K562 (cell line): Measurements from ENCODE around the gene GARNL3. TPM values are rescaled to one million over a fixed set of nuclear protein-coding genes. Genes with fewer than 3 reads are reported as not detected.

Experiments
- ATAC-seq: fragments of 200-7000 bp; cut with Tn5 transposase; 3 replicates; pipeline ENCODE4 v1.9.1; 2020; ENCODE audit warnings: moderate library complexity
- BruUV-seq: library from RNA; stranded (reverse); fragments of 400-500 nt; replicated peaks from 2 replicates; lab custom pipeline; 2021; lab: Mats Ljungman, UMichigan
- CTCF ChIA-PET: fragments of 300-600 bp; formaldehyde crosslinking; extraction: SDS; loops from one replicate; lab custom pipeline; 2021; ENCODE audit warnings: low intra/inter-chr PET ratio; lab: Yijun Ruan, JAX
- POLR2A ChIA-PET: fragments of 300-600, 350-650 bp; sonication (Branson Sonifier 250); formaldehyde crosslinking; extraction: SDS; loops from one replicate; lab custom pipeline; 2021; ENCODE audit warnings: antibody characterized with exemption, inconsistent platforms; lab: Yijun Ruan, JAX
- DNase-seq, 4 experiments: peaks; one replicate each; pipeline versions ENCODE4 v3.0.0 to v3.0.0-alpha.2; 2011 to 2018; ENCODE audit warnings: low spot score in 3 of 4, mixed read lengths in 3 of 4; ENCODE audit errors: extremely low read depth in 1 of 4
- FAIRE-seq: peaks from 2 replicates; lab custom pipeline; 2011; peaks lifted over from hg19 to GRCh38; lab: Jason Lieb, UNC
- H2AFZ ChIP-seq: 2 replicates; pipeline ENCODE4 v1.6.0; 2011; ENCODE audit warnings: low read depth, low read length, control low read depth, inconsistent platforms
- H3K27ac ChIP-seq: fragments of 200-600 bp; 3 replicates; pipeline ENCODE4 v1.8.0; 2011; ENCODE audit warnings: low read depth, mild to moderate bottlenecking, control low read depth, inconsistent platforms, low read length, moderate library complexity, mixed read lengths; ENCODE audit errors: extremely low read depth
- H3K27me3 ChIP-seq, 2 experiments: fragments of 300-600 bp in 1 of 2; 2 replicates in 1 of 2; 3 replicates in 1 of 2; pipeline versions ENCODE4 v1.6.0 to v1.8.0; 2011; ENCODE audit warnings: inconsistent platforms in 2 of 2, low read length in 2 of 2, mild to moderate bottlenecking in 1 of 2, mixed read lengths in 1 of 2, moderate library complexity in 1 of 2; ENCODE audit not compliant: control insufficient read depth in 2 of 2, insufficient read depth in 2 of 2
- H3K36me3 ChIP-seq: fragments of 300-600 bp; 3 replicates; pipeline ENCODE4 v1.8.0; 2011; ENCODE audit warnings: mild to moderate bottlenecking, low read length, inconsistent platforms; ENCODE audit not compliant: control insufficient read depth, insufficient read depth
- H3K4me1 ChIP-seq, 2 experiments: fragments of 200-600 bp in 1 of 2; replicated peaks in 1 of 2; 2 replicates in 1 of 2; 3 replicates in 1 of 2; pipeline versions ENCODE4 v1.5.1 to v1.8.0; 2011; ENCODE audit warnings: inconsistent platforms in 2 of 2, low read length in 2 of 2, mild to moderate bottlenecking in 1 of 2, mixed read lengths in 1 of 2, moderate library complexity in 1 of 2; ENCODE audit not compliant: control insufficient read depth in 2 of 2, insufficient read depth in 2 of 2
- H3K4me2 ChIP-seq: 2 replicates; pipeline ENCODE4 v1.6.1; 2011; ENCODE audit warnings: low read length, control low read depth, inconsistent platforms, mixed read lengths; ENCODE audit not compliant: insufficient read depth
- H3K4me3 ChIP-seq: fragments of 200-600 bp; sonication (generic), shearing (Covaris generic); 2 replicates; pipeline ENCODE4 v1.5.1; 2016; ENCODE audit warnings: control low read depth, inconsistent platforms
- H3K79me2 ChIP-seq: fragments of 200-600 bp; 3 replicates; pipeline ENCODE4 v1.8.0; 2011; ENCODE audit warnings: low read length, inconsistent platforms; ENCODE audit not compliant: control insufficient read depth, insufficient read depth
- H3K9ac ChIP-seq, 2 experiments: 2 replicates each; pipeline versions ENCODE4 v1.6.0 to v1.6.1; 2011; ENCODE audit warnings: low read depth in 2 of 2, low read length in 2 of 2, control low read depth in 1 of 2, inconsistent platforms in 1 of 2, mild to moderate bottlenecking in 1 of 2, mixed read lengths in 1 of 2; ENCODE audit not compliant: insufficient read depth in 1 of 2
- H3K9me1 ChIP-seq: one replicate; pipeline ENCODE4 v1.6.0; 2011; ENCODE audit warnings: inconsistent platforms, mild to moderate bottlenecking, low read length, moderate library complexity; ENCODE audit not compliant: control insufficient read depth, insufficient read depth
- H3K9me3 ChIP-seq: replicated peaks from 2 replicates; pipeline ENCODE4 v1.5.1; 2011; ENCODE audit warnings: low read depth, low read length, inconsistent platforms; ENCODE audit not compliant: control insufficient read depth, insufficient read depth
- H4K20me1 ChIP-seq: replicated peaks from 2 replicates; pipeline ENCODE4 v1.6.1; 2011; ENCODE audit warnings: low read length, inconsistent platforms, mixed read lengths; ENCODE audit not compliant: control insufficient read depth, insufficient read depth
- ASH1L ChIP-seq: fragments of 450-650 bp; IDR thresholded peaks from 2 replicates; pipeline ENCODE4 v1.6.1; 2018; ENCODE audit warnings: borderline replicate concordance, mild to moderate bottlenecking, low read depth; ENCODE audit not compliant: partially characterized antibody
- BRD9 ChIP-seq: fragments of 450-650 bp; IDR thresholded peaks from 2 replicates; pipeline ENCODE4 v1.6.1; 2018; ENCODE audit warnings: low read depth; ENCODE audit not compliant: partially characterized antibody
- CBFA2T3 ChIP-seq: fragments of 450-650 bp; IDR thresholded peaks from 2 replicates; pipeline ENCODE4 v1.6.1; 2017
- CBFB ChIP-seq: sonication (generic); formaldehyde crosslinking; IDR thresholded peaks from 2 replicates; pipeline ENCODE4 v1.4.0; 2020; ENCODE audit warnings: mild to moderate bottlenecking, missing genetic modification reagents
- EP400 ChIP-seq: fragments of 450-650 bp; IDR thresholded peaks from 2 replicates; pipeline ENCODE4 v1.6.1; 2017; ENCODE audit warnings: antibody characterized with exemption, mild to moderate bottlenecking, moderate library complexity
- EWSR1 ChIP-seq: fragments of 450-650 bp; IDR thresholded peaks from 2 replicates; pipeline ENCODE4 v1.6.1; 2018; ENCODE audit warnings: borderline replicate concordance, mild to moderate bottlenecking, low read depth, moderate library complexity; ENCODE audit not compliant: partially characterized antibody
- HDAC6 ChIP-seq: IDR thresholded peaks from 2 replicates; pipeline ENCODE4 v1.6.1; 2012; ENCODE audit warnings: low read depth, mild to moderate bottlenecking, control low read depth, inconsistent platforms, low read length, moderate library complexity
- IFI16 ChIP-seq: fragments of 250-450 bp; sonication (Bioruptor Pico); IDR thresholded peaks from 2 replicates; pipeline ENCODE4 v2.1.2; 2022; ENCODE audit warnings: mild to moderate bottlenecking, inconsistent platforms
- LARP7 ChIP-seq: fragments of 450-650 bp; IDR thresholded peaks from 2 replicates; pipeline ENCODE4 v1.6.1; 2016
- LEF1 ChIP-seq: fragments of 450-650 bp; IDR thresholded peaks from 2 replicates; pipeline ENCODE4 v1.6.1; 2016; ENCODE audit warnings: mild to moderate bottlenecking
- RAD51 ChIP-seq: fragments of 450-650 bp; IDR thresholded peaks from 2 replicates; pipeline ENCODE4 v1.7.1; 2016; ENCODE audit warnings: low read depth, mild to moderate bottlenecking, borderline replicate concordance
- SAP30 ChIP-seq: fragments of 200-600 bp; sonication (generic); IDR thresholded peaks from 2 replicates; pipeline ENCODE4 v1.6.1; 2012; ENCODE audit warnings: borderline replicate concordance, low read depth, mild to moderate bottlenecking, moderate library complexity, low read length, control low read depth, inconsistent platforms; ENCODE audit not compliant: insufficient read depth, poor library complexity, severe bottlenecking
- YY1 ChIP-seq, 3 experiments: IDR thresholded peaks; 2 replicates each; pipeline ENCODE4 v1.6.1; 2011; ENCODE audit warnings: low read length in 2 of 3, mild to moderate bottlenecking in 2 of 3, moderate library complexity in 2 of 3, borderline replicate concordance in 1 of 3, control low read depth in 1 of 3, low read depth in 1 of 3; ENCODE audit not compliant: insufficient read depth in 3 of 3, insufficient replicate concordance in 2 of 3, control insufficient read depth in 1 of 3, insufficient read length in 1 of 3; ENCODE audit errors: extremely low read depth in 1 of 3
- ZNF395 ChIP-seq: fragments of 200-800 bp; sonication (Bioruptor generic); IDR thresholded peaks from 2 replicates; pipeline ENCODE4 v1.6.1; 2017; ENCODE audit warnings: missing genetic modification characterization, missing compliant biosample characterization
- WGBS: fragments of 100-300 bp; shearing (Covaris generic); methylation state at CpG from one replicate; pipeline ENCODE4 v1.1.6; 2016; ENCODE audit warnings: low coverage, mixed read lengths; ENCODE audit not compliant: insufficient coverage; ENCODE audit errors: missing lambda C conversion rate; 5-methylcytosine and 5-hydroxymethylcytosine counted together
- in situ Hi-C: fragments of 300-500 bp; cut with MboI; formaldehyde crosslinking; loops from 4 replicates; pipeline ENCODE4 v1.15.0; 2018; ENCODE audit warnings: inconsistent platforms, mixed read lengths
- intact Hi-C: fragments of 100-400 bp; cut with micrococcal nuclease; formaldehyde crosslinking; loops from 2 replicates; pipeline ENCODE4 v1.14.2; 2022
- polyA plus RNA-seq, 8 experiments: library from polyadenylated mRNA; depleted of rRNA in 4 of 8; stranded (reverse) in 5 of 8; unstranded in 3 of 8; fragments of >200 nt; fragmentation: Nextera tagmentation in 2 of 8; fragmentation: Illumina TruSeq in 1 of 8; extraction: Ambion mirVana in 2 of 8; extraction: Trizol in 1 of 8; gene quantifications; 2 replicates each; pipeline versions ENCODE4 v1.2.1 to v1.2.3, GENCODE V29; 2011 to 2014; ENCODE audit warnings: inconsistent platforms in 1 of 8, missing spikeins in 1 of 8
- total RNA-seq, 7 experiments: library from RNA; depleted of rRNA in 6 of 7; stranded (reverse); fragments of >200 nt in 6 of 7; fragmentation: Illumina TruSeq in 2 of 7; extraction: Trizol in 2 of 7; gene quantifications; 2 replicates each; pipeline versions ENCODE4 v1.2.1 to v1.2.3, GENCODE V29; 2011 to 2021; ENCODE audit warnings: low replicate concordance in 1 of 7

The GARNL3 gene
- total and polyA plus RNA-seq, 9 of the 15 experiments (the other 6 are each of a cell fraction or from before 2014, with no cell fraction given), result 0.35 to 2.7 (median 1.6) TPM

- Histone ChIP-seq H3K9me1 (no peaks in the 10 kb centered on the region), H3K79me2 (no peaks in the 10 kb centered on the region), H3K4me2 (no peak overlapping the region), H3K4me1 (peaks cover 0 to 6% of the 10 kb centered on the region in 2 experiments; a peak in 2 of 5 replicates), H4K20me1 (no peaks in the 10 kb centered on the region), H3K27ac (no peak overlapping the region), H2AFZ (no peak overlapping the region), H3K4me3 (no peak overlapping the region), H3K9ac (no peak overlapping the region), H3K27me3 (peaks cover under 1 to 4% of the 10 kb centered on the region in 2 experiments; a peak in 4 of 5 replicates), H3K36me3 (no peaks in the 10 kb centered on the region), H3K9me3 (0 out of 2 replicates have a peak, but pooled peaks cover under 1% of the 10 kb centered on the region)
- DNase-seq, result no peak
- in situ Hi-C loops, result no loop called here
- intact Hi-C loops, result no loop called here
- WGBS, result 20% methylated on average over 2 of the region's 2 CpGs
- POLR2A ChIA-PET, result interaction anchor here (0.7 kb wide), 1 partner anchor 10 kb away, joined by 4 read pairs; no protein-coding TSS in a partner anchor
- TF ChIP-seq IFI16, result no peak
- TF ChIP-seq EWSR1, result no peak
- TF ChIP-seq CBFB (CRISPR knock-in tag), result no peak
- no peak for TF ChIP-seq HDAC6
- no peak for TF ChIP-seq ZNF395 (CRISPR knock-in tag)
- no peak for TF ChIP-seq YY1 (IDR thresholded peaks at IDR 0.05; ENCODE audit: borderline replicate concordance in 1 of 3, control insufficient read depth in 1 of 3, extremely low read depth in 1 of 3, insufficient read depth in 3 of 3, insufficient read length in 1 of 3, insufficient replicate concordance in 2 of 3, low read depth in 1 of 3, low read length in 2 of 3)
- TF ChIP-seq SAP30, result no peak
- no peak for TF ChIP-seq BRD9
- TF ChIP-seq CBFA2T3, result no peak
- no peak for TF ChIP-seq RAD51
- TF ChIP-seq LARP7, result no peak
- no peak for TF ChIP-seq ASH1L
- no peak for TF ChIP-seq EP400
- TF ChIP-seq LEF1, result no peak
- no peak for FAIRE-seq
- no peak for ATAC-seq
- no TSS peak for BruUV-seq
- CTCF ChIA-PET, result no interaction called here
Observed at GRCh38 chr9:127334725-127335124, 70.2 kb downstream of the GARNL3 start.
